Mesendoderm (in vitro differentiated cells): ENCODE data around the gene ZEB2.

Experiments
- DNase-seq: peaks from one replicate; pipeline ENCODE4 v3.0.0; 2013
- H2AK5ac ChIP-seq: 2 replicates; pipeline ENCODE4 v1.6.1; 2013; ENCODE audit warnings: low read length, inconsistent platforms
- H2BK120ac ChIP-seq: 2 replicates; pipeline ENCODE4 v1.6.1; 2013; ENCODE audit warnings: low read depth, mild to moderate bottlenecking, low read length, moderate library complexity, mixed read lengths
- H2BK15ac ChIP-seq: replicated peaks from 2 replicates; pipeline ENCODE4 v1.6.1; 2013; ENCODE audit warnings: low read depth, mild to moderate bottlenecking, moderate library complexity
- H2BK5ac ChIP-seq: 2 replicates; pipeline ENCODE4 v1.6.1; 2013; ENCODE audit warnings: low read length, inconsistent platforms
- H3K18ac ChIP-seq: 2 replicates; pipeline ENCODE4 v1.6.1; 2013; ENCODE audit warnings: mild to moderate bottlenecking, low read length, mixed read lengths
- H3K23ac ChIP-seq: one replicate; pipeline ENCODE4 v1.6.1; 2013; ENCODE audit warnings: low read length
- H3K27ac ChIP-seq: 2 replicates; pipeline ENCODE4 v1.5.1; 2013; ENCODE audit warnings: low read depth, mild to moderate bottlenecking, inconsistent platforms, low read length, moderate library complexity
- H3K27me3 ChIP-seq: 2 replicates; pipeline ENCODE4 v1.6.1; 2013; ENCODE audit warnings: low read length, control low read depth, mild to moderate bottlenecking, inconsistent platforms; ENCODE audit not compliant: insufficient read depth, poor library complexity
- H3K36me3 ChIP-seq: 2 replicates; pipeline ENCODE4 v1.6.1; 2013; ENCODE audit warnings: low read length, inconsistent platforms; ENCODE audit not compliant: control insufficient read depth, insufficient read depth
- H3K4ac ChIP-seq: one replicate; pipeline ENCODE4 v1.6.1; 2013; ENCODE audit warnings: low read depth, mild to moderate bottlenecking, low read length, moderate library complexity
- H3K4me1 ChIP-seq: 2 replicates; pipeline ENCODE4 v1.6.1; 2013; ENCODE audit warnings: low read depth, low read length, inconsistent platforms; ENCODE audit not compliant: control insufficient read depth
- H3K4me2 ChIP-seq: 2 replicates; pipeline ENCODE4 v1.6.1; 2013; ENCODE audit warnings: low read length
- H3K4me3 ChIP-seq: 2 replicates; pipeline ENCODE4 v1.5.1; 2013; ENCODE audit warnings: mild to moderate bottlenecking, low read length
- H3K56ac ChIP-seq: one replicate; pipeline ENCODE4 v1.6.1; 2013; ENCODE audit warnings: low read length
- H3K79me1 ChIP-seq: 2 replicates; pipeline ENCODE4 v1.6.1; 2013; ENCODE audit warnings: low read length, inconsistent platforms
- H3K79me2 ChIP-seq: 2 replicates; pipeline ENCODE4 v1.6.1; 2013; ENCODE audit warnings: mild to moderate bottlenecking, low read length; ENCODE audit not compliant: control insufficient read depth, insufficient read depth
- H3K9ac ChIP-seq: 2 replicates; pipeline ENCODE4 v1.6.1; 2013; ENCODE audit warnings: low read length, inconsistent platforms
- H4K5ac ChIP-seq: one replicate; pipeline ENCODE4 v1.6.1; 2013; ENCODE audit warnings: low read length
- H4K8ac ChIP-seq: one replicate; pipeline ENCODE4 v1.6.1; 2013; ENCODE audit warnings: low read depth, mild to moderate bottlenecking, control low read depth, low read length, moderate library complexity
- WGBS: extraction: QIAGEN DNeasy Blood & Tissue Kit; methylation state at CpG from one replicate; pipeline ENCODE4 v1.1.7; 2013; ENCODE audit warnings: low lambda C conversion rate, missing lambda C conversion rate; ENCODE audit not compliant: insufficient coverage; ENCODE audit errors: extremely low coverage; 5-methylcytosine and 5-hydroxymethylcytosine counted together

ZEB2 gene

GRCh38 chr2:144479659-144480058 is 40.3 kb downstream of the ZEB2 start:
- Histone ChIP-seq H3K4me1 (peaks cover 6% of the 10 kb centered on the region), H3K4me2 (no peak overlapping the region)
- WGBS: no CpG with 5 or more reads among the region's 8 CpGs

GRCh38 chr2:144479138-144479537 is 40.8 kb downstream of the ZEB2 start:
- no peak overlapping the region for H3K9ac ChIP-seq
- no peak overlapping the region for H2AK5ac ChIP-seq
- peak; percentile 97 for DNase-seq
- H2BK5ac ChIP-seq: no peak overlapping the region
- no peak overlapping the region for H4K5ac ChIP-seq
- no peak overlapping the region for H3K23ac ChIP-seq
- no peak overlapping the region for H2BK15ac ChIP-seq
- WGBS: no CpG with 5 or more reads among the region's 4 CpGs
- no peaks in the 10 kb centered on the region for H3K36me3 ChIP-seq
- no peak overlapping the region for H4K8ac ChIP-seq
- H3K79me2 ChIP-seq: no peaks in the 10 kb centered on the region
- peaks cover 8% of the 10 kb centered on the region for H3K4me1 ChIP-seq
- H3K4me2 ChIP-seq: no peak overlapping the region
- H3K18ac ChIP-seq: peak overlapping the region; percentile 93
- H3K4ac ChIP-seq: no peak overlapping the region
- peak overlapping the region; percentile 8 for H2BK120ac ChIP-seq
- H3K56ac ChIP-seq: no peak overlapping the region
- H3K27me3 ChIP-seq: no peaks in the 10 kb centered on the region
- no peak overlapping the region for H3K4me3 ChIP-seq
- H3K27ac ChIP-seq: peak overlapping the region; percentile 40
- no peaks in the 10 kb centered on the region for H3K79me1 ChIP-seq

More at GRCh38 chr2:144479659-144480058, 40.3 kb downstream of the ZEB2 start:
- Histone ChIP-seq H3K18ac (peak overlapping the region; percentile 93), H3K79me1 (no peaks in the 10 kb centered on the region), H3K56ac (peak overlapping the region; percentile 53), H3K23ac (no peak overlapping the region), H2BK120ac (peak overlapping the region; percentile 8), H3K36me3 (no peaks in the 10 kb centered on the region), H2BK15ac (no peak overlapping the region), H3K27me3 (no peaks in the 10 kb centered on the region), H3K79me2 (no peaks in the 10 kb centered on the region), H2AK5ac (no peak overlapping the region), H3K4ac (peak overlapping the region; percentile 7), H3K27ac (peak overlapping the region; percentile 40), H2BK5ac (no peak overlapping the region), H3K9ac (no peak overlapping the region), H3K4me3 (no peak overlapping the region), H4K8ac (no peak overlapping the region), H4K5ac (no peak overlapping the region)
- peak; percentile 78 for DNase-seq

GRCh38 chr2:144477957-144478311 is 42.0 kb downstream of the ZEB2 start:
- peak; percentile 46 for DNase-seq
- no peak overlapping the region for H3K4ac ChIP-seq
- H3K4me3 ChIP-seq: no peak overlapping the region
- H3K4me1 ChIP-seq: peaks cover 17% of the 10 kb centered on the region
- H3K79me1 ChIP-seq: no peaks in the 10 kb centered on the region
- no peak overlapping the region for H3K27ac ChIP-seq
- H4K5ac ChIP-seq: no peak overlapping the region
- H2AK5ac ChIP-seq: no peak overlapping the region
- no peak overlapping the region for H4K8ac ChIP-seq
- H3K36me3 ChIP-seq: no peaks in the 10 kb centered on the region
- no peak overlapping the region for H2BK5ac ChIP-seq
- peak overlapping the region; percentile 18 for H3K56ac ChIP-seq
- H2BK120ac ChIP-seq: no peak overlapping the region
- no peak overlapping the region for H3K4me2 ChIP-seq
- H2BK15ac ChIP-seq: no peak overlapping the region
- H3K18ac ChIP-seq: peak overlapping the region; percentile 86
- no peaks in the 10 kb centered on the region for H3K79me2 ChIP-seq
- H3K27me3 ChIP-seq: no peaks in the 10 kb centered on the region
- WGBS: no CpG with 5 or more reads among the region's 7 CpGs
- no peak overlapping the region for H3K23ac ChIP-seq
- no peak overlapping the region for H3K9ac ChIP-seq

GRCh38 chr2:144477281-144477956 is 42.5 kb downstream of the ZEB2 start:
- H3K36me3 ChIP-seq: no peaks in the 10 kb centered on the region
- peak overlapping the region; percentile 86 for H3K18ac ChIP-seq
- no peak overlapping the region for H2BK120ac ChIP-seq
- no CpG with 5 or more reads among the region's 4 CpGs for WGBS
- H3K4ac ChIP-seq: no peak overlapping the region
- H3K79me1 ChIP-seq: no peaks in the 10 kb centered on the region
- no peak overlapping the region for H2BK15ac ChIP-seq
- H2BK5ac ChIP-seq: no peak overlapping the region
- peak overlapping the region; percentile 22 for H3K27ac ChIP-seq
- H4K5ac ChIP-seq: no peak overlapping the region
- H3K56ac ChIP-seq: peak overlapping the region; percentile 54
- no peak overlapping the region for H3K9ac ChIP-seq
- H3K4me2 ChIP-seq: no peak overlapping the region
- H3K4me3 ChIP-seq: no peak overlapping the region
- no peak overlapping the region for H4K8ac ChIP-seq
- H2AK5ac ChIP-seq: peak overlapping the region; percentile 45
- no peaks in the 10 kb centered on the region for H3K79me2 ChIP-seq
- H3K4me1 ChIP-seq: peaks cover 17% of the 10 kb centered on the region
- H3K27me3 ChIP-seq: no peaks in the 10 kb centered on the region
- no peak for DNase-seq
- H3K23ac ChIP-seq: no peak overlapping the region

- no peak overlapping the region for H2BK120ac ChIP-seq
- H3K36me3 ChIP-seq: no peaks in the 10 kb centered on the region
- no peaks in the 10 kb centered on the region for H3K79me2 ChIP-seq
- H3K79me1 ChIP-seq: no peaks in the 10 kb centered on the region
- H3K23ac ChIP-seq: no peak overlapping the region
- no peak overlapping the region for H3K27ac ChIP-seq
- H3K4me2 ChIP-seq: no peak overlapping the region
- peak overlapping the region; percentile 61 for H2BK15ac ChIP-seq
- no peak overlapping the region for H2AK5ac ChIP-seq
- no CpG with 5 or more reads among the region's 1 CpG for WGBS
- no peaks in the 10 kb centered on the region for H3K27me3 ChIP-seq
- H3K4me3 ChIP-seq: no peak overlapping the region
- no peak overlapping the region for H4K8ac ChIP-seq
- peaks cover 17% of the 10 kb centered on the region for H3K4me1 ChIP-seq
- H3K4ac ChIP-seq: no peak overlapping the region
- no peak overlapping the region for H3K18ac ChIP-seq
- H2BK5ac ChIP-seq: no peak overlapping the region
- no peak overlapping the region for H3K56ac ChIP-seq
- H3K9ac ChIP-seq: no peak overlapping the region
- H4K5ac ChIP-seq: no peak overlapping the region
- DNase-seq: no peak
Measured at GRCh38 chr2:144476682-144477081, 43.2 kb downstream of the ZEB2 start.
